HG03139 (cell line): ENCODE measurements around the gene CCNY.
"Not testable (repeated sequence)": the region's sequence is repeated elsewhere in the genome, so short reads cannot be mapped to it uniquely, and the experiment has no call there.

ENCODE experiments used
- ATAC-seq: cut with Tn5 transposase; IDR thresholded peaks from one replicate; pipeline ENCODE4 v1.9.1; 2021; ENCODE audit not compliant: unreplicated experiment

The CCNY gene

DNA sequence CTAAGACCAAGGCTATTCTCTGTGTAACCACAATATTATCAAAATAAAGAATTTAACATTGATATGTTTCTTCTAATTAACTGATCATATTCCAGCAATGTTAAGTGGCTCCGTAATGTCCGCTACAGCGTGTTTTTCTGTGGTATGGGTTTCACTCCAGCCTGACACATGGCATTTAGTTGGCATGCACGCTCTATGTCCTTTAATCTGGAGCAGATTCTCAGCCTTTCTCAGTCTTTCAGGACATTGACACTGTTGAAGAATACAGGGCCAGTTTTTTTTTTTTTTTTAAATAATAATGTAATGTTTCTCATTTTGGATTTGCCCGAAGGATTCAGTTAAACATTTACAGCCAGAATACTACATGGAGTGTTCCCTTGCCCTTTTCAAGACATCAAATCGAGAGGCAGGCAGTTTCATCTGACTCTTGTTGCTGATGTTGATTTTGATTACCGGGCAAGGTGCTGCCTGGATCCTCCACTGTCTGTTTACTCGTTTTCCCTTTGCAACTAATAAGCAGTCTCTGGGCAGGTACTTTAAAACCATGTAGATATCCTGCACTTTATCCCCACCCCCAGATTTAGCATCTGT lies 171.3 kb downstream of the CCNY start:
- no peak for ATAC-seq

DNA sequence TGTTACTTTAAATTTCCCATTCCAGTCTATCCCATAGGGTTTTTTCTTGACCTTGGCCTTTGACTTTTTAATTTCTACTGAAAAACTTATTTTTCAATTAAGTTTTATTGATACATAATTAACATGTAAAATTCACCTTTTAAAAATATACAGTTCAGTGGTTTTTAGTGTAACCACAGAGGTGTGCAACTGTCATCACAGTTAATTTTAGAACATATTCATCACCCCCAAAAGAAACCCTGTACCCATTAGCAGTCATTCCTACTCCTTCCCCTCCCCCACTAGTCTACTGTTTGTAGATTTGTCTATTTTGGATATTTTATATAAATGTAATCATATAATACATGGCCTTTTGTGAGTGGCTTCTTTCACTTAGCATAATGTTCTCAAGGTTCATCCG lies 172.3 kb downstream of the CCNY start:
- no peak for ATAC-seq

GRCh38 chr10:35510891-35511290 lies 174.6 kb downstream of the CCNY start:
- ATAC-seq = no peak

DNA sequence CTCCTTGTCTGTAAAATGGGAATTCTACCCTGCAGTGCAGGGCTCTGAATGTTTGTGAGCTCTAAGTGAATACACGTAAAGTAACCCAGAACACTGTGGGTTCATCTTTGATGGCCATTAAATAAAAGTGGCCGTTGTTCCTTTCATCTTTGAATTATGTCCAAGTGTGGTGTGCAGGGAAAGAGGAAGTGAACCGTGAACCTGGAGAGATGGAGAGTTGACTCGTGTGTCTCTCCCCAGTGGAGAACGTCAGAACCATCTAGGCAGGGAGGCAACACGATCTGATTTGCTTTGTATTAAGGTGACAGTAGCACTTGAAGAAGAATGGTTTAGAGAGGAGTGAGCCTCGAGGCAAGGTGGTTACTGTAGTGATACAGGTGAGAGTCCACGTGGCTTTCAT lies 175.3 kb downstream of the CCNY start:
- ATAC-seq = no peak

GRCh38 chr10:35516102-35516670 lies 179.9 kb downstream of the CCNY start:
- ATAC-seq = no peak

DNA sequence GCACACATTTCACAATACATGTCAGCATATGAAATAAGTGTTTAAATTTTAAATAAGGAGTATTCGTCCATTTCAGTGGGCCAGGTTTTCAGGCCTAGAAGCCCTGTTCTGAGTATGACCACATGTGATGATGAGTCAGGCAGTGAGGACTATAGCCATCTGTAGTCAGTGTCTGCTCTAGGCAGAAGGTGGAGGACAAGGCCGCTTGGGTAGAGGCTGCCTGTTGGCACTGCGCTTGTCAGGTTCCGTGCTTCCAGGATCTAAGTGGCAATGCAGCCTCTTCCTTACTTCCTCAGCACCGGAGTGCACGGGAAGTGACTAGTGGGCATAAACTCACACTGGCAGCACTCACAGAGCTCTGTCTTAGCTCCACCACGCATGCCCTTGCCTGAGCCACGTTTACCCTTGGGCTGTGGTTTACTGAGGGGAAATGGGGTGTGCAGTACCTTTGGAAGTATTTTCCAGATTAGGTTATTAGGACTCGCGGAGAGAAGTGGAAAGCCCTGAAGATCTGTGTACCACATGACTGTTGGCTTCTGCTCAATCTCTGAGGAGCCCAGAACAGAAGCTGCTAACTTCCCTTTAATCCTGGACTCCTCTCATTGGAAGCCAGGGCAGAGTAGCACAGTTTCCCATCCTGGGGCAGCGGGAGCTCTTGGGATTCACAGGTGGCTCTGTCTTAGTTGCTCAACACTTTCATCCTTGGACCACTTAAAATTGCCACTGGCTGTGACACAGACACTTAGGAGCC lies 181.3 kb downstream of the CCNY start:
- ATAC-seq = no peak

GRCh38 chr10:35518187-35518586 lies 181.9 kb downstream of the CCNY start:
- ATAC-seq = not testable (repeated sequence)

DNA sequence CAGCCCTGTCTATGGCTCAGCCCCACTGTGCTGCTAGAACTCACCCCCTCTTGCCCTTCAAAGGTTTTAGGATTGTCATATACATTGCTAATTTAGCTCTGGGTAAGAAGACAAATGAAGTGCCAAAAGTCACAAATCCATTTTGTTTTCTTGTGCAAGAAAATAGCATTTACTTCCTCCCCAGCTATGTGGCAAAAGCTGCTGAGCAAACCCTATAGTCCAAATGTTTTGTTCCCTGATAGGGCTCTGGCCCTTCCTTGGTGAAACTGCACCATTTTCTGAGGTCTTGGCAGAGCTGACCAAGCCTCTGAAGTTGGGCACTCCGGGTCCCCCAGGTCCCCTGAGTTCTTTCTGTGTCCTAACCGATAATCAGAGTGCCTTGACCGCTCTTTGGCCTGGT lies 184.7 kb downstream of the CCNY start:
- ATAC-seq = no peak

GRCh38 chr10:35523670-35524225 lies 187.4 kb downstream of the CCNY start:
- ATAC-seq = no peak

- ATAC-seq = no peak
Observed at GRCh38 chr10:35526746-35527145, 190.4 kb downstream of the CCNY start.

DNA sequence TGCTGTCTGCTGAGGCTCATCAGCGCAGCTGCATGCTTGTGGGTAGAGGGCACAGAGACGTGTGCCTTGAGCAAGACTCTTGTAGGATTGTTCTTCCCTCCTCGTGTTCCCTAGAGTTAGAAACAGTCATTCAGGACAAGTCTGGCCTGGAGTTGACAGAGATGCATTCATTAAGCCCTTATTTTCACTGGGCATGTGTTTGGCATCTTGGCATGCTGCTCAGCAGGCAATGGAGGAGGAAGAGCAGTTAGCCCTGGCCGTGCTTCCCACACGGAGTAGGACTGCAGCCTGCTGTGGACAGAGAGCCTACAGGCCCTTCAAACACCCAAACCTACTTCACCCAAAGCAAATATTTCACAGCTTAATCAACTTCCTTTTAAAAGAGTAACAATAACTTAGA lies 195.8 kb downstream of the CCNY start:
- no peak for ATAC-seq

DNA sequence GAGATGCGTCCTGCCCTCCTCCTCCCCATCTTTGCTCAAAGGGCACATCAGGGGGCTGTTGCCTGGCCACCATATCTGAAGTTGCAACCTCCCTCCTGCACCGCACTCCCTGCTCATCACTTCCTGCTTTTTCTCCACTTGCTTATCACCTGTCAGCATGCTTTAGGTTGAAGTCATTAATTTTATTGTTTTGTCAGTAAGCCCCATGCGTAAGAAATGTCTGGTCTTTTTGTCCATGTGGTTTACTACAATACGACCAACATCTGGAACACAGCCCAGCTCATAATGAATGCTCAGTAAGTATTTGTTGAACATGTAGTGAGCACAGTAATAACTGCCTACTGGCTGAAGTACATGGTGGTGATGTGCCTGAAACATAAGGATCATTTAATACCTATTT lies 197.3 kb downstream of the CCNY start:
- no peak for ATAC-seq

DNA sequence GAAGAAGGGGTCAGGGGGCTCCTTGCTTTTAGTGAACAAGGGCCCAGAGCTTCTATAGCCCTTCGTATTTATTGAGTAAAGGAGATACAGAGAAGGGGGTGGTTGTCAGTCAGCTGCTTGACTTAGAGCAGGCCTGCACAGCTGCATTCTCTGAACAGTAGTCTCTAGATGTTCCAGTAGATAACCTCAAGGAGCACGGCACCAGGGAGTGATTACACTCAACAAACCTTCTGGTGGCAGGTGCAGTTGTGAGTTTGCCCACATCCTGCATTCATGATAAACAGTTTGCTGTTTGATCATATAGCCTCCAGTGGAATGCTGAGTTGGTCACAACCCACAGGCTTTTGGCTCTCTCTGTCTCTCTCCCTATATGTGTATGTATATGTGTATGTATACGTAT lies 198.8 kb downstream of the CCNY start:
- ATAC-seq = no peak

DNA sequence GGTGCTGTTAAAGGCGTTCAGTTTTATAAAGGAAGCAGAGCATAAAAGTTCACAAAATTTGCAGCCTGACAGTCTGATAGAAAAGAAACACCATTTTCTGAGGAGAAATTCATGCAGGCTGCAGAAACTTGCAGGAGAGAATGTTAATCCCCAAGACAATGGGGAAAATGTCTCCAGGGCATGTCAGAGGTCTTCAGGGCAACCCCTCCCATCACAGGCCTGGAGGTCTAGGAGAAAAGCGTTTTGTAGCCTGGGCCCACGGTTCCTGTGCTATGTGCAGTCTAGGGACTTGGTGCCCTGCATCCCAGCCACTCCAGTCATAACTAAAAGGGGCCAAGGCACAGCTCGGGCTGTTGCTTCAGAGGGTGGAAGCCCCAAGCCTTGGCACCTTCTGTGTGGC lies 200.5 kb downstream of the CCNY start:
- no peak for ATAC-seq

- ATAC-seq = not testable (repeated sequence)
Observed at GRCh38 chr10:35537925-35538324, 201.6 kb downstream of the CCNY start.

DNA sequence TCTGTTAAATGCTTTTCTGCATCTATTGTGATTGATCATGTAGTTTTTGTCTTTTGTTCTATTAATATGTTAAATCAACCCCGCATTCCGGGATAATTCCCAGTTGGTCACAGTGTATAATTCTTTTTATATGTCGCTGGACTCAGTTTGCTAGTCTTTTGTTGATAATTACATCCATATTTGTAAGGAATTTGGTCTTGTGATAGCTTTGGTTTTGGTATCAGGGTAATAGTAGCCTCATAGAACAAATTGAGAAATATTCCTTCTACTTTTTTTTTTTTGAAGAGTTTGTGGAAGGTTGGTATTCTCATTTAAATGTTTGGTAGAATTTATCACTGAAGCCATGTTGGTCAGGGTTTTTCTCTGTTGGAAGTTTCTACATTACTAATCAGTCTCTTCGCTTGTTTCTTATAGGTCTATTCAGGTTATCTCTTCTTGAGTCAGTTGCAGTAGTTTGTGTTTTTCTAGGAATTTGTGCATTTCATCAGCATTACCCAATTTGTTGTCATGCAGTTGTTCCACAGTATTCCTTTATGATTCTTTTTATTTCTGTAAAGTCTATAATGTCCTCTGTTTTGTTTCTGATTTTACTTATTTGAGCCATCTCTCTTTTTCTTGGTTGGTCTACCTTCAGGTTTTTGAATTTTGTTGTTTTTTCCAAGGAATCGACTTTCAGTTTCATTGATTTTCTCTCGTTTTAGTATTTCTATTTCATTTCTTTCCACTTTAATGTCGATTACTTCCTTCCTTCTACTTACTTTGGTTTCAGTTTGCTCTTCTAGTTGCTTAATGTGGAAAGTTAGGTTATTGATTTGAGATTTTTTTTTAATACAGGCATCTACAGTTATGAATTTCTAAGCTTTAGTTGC lies 204.2 kb downstream of the CCNY start:
- no peak for ATAC-seq

DNA sequence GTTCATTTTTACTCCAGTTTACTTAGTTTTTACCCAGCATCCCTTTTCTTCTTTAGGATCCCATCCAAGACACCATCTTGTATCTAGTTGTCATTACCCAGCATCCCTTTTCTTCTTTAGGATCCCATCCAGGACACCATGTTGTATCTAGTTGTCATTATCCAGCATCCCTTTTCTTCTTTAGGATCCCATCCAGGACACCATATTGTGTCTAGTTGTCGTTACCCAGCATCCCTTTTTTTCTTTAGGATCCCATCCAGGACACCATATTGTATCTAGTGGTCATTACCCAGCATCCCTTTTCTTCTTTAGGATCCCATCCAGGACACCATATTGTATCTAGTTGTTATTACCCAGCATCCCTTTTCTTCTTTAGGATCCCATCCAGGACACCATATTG lies 205.4 kb downstream of the CCNY start:
- no peak for ATAC-seq

DNA sequence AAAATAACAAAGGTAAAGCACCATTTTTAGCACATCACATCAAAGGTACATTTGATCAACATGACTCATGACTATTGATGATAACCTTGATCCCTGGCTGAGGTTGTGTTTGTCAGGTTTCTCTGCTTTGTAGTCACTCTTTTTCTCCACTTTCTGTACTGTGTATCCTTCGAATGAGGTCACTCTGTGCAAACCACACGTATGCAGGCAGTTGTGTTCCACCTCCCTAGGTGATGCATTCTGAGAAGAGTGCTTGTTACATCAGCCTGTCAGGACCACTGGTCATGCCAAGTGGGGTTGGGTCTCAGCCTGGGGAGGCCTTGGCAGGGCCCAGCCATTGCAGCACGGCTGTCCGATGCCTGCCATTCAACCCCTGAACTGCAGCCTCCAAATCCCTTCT lies 206.0 kb downstream of the CCNY start:
- ATAC-seq = no peak

GRCh38 chr10:35545079-35545657 lies 208.9 kb downstream of the CCNY start:
- ATAC-seq = no peak

DNA sequence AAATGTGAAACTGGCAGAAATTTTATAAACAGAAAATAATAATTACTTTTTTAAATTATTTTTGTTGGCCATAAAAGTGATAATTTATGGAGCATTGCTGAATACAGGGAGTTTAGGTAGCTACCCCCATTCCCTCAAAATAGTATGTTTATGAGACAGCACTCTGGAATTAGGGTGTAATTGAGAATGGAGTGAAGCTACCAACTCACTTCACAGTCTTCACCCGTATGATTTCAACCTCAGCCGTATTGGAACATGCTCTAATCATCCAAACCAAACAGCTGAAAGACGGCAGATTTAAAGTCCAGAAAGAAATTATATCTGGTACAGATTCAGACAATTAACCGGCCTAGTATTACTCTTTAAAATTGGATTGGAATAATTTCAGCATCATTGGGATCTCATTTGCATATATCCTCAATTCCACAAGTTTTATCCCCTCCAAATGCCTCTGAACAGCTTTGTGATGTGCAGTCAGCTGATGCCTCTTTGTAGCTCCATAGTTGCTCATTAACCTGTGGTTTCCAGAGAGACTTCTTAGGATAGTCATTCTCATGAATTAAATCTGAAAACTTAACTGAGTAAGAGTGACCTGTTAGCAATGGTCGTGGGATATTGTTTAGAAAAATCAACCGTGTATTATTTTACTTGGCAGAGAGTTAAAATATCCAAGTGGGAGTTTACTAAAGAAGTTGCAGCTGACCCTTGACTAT lies 209.7 kb downstream of the CCNY start:
- ATAC-seq = no peak
